Fibroblast of skin of left quadriceps (primary cell): ENCODE results near the gene DIPK1B.
"Not testable (repeated sequence)": the region's sequence is repeated elsewhere in the genome, so short reads cannot be mapped to it uniquely, and the experiment has no call there.

ENCODE experiments used
- DNase-seq, 2 experiments: peaks; one replicate each; pipeline ENCODE4 v3.0.0-alpha.2; 2013; ENCODE audit warnings: low read depth in 2 of 2

DIPK1B gene

DNA sequence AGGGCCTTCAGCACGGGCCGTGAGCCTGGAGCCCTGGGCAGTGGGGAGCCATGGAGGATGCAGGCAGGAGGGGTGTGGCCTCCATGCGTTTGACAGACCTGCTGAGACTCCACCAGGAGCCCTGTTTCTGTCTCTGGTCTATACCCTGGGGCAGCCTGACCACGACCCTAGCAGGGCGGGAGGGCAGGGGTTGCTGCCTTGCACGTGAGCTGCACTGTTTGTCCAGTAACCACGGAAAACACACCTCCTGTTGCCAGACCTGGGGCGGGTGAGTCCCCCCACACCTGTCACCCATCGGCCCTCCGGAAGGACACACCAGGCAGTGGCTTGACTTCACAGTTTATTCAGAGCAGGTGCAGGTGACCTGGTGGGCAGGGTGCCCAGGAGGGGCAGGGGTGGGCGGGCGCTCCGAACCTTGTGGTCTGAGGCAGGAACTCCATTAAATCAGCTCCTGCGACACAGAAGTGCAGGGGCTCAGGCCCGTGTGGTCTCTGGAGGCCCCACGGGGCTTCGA, 41.7 kb downstream of the DIPK1B start:
- DNase-seq: no peak

DNA sequence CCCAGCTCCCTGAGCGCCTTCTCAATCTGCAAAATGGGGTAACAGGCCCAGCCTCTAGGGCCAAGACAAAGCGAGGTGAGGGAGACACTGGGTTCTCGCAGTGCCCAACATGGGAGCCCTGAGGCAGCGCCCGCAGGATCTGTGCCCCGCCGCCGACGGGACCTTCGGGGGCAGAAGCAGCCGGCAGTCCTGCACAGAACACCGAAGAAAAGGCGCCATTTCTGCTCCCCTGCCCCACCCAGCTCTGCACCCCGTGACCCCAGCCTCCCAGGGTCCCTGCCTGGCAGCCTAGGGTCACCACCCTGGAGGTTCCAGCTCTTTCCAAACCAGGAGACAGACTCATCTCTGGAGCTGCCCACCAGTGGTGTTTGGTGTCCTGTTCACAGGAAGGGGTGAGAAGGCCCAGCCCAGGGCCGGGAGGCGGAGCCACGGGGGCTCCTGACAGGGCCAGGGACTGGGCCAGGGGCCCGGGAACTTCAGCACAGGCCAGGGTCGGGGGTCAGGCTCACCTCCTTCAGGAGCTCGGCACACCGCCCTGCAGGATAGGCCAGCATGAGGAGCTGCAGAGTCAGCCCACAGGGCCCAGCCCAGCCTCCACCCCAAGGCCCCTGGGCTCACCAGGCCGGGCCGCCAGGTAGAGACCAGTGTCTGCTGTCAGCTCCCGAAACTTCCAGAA, 42.4 kb downstream of the DIPK1B start:
- DNase-seq: no peak

DNA sequence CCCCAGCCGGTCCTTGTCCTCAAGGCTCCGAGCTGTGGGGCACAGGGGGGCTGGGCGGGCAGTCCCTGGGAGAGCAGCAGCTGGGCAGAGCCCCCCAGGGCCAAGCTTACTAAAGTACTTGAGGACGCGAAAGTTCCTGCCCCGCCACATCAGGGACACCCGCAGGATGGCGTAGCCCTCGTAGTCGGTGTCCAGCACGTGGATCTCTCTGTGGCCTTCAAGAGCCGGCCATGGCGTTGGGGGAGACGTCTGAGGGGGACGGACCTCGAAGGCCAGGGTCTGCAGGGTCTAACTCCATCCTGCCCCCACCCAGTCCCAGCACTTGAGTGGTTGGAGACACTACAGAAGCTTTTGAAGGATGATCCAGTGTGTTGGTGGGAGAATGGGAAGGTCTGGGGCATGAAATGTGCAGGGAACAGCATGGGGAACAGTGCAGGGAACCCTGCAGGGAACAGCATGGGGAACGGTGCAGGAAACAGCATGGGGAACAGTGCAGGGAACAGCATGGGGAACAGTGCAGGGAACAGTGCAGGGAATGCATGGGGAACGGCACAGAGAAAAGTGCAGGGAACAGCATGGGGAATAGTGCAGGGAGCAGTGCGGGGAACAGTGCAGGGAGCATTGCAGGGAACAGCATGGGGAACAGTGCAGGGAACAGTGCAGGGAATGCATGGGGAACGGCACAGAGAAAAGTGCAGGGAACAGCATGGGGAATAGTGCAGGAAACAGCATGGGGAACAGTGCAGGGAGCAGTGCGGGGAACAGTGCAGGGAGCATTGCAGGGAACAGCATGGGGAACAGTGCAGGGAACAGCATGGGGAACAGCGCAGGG, 43.1 kb downstream of the DIPK1B start:
- DNase-seq: not testable (repeated sequence)

DNA sequence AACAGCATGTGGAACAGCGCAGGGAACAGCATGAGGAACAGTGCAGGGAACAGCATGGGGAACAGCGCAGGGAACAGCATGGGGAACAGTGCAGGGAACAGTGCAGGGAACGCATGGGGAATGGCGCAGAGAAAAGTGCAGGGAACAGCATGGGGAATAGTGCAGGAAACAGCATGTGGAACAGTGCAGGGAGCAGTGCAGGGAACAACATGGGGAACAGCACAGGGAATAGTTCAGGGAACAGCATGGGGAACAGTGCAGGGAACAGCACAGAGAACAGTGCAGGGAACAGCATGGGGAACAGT, 43.7 kb downstream of the DIPK1B start:
- no peak for DNase-seq

DNA sequence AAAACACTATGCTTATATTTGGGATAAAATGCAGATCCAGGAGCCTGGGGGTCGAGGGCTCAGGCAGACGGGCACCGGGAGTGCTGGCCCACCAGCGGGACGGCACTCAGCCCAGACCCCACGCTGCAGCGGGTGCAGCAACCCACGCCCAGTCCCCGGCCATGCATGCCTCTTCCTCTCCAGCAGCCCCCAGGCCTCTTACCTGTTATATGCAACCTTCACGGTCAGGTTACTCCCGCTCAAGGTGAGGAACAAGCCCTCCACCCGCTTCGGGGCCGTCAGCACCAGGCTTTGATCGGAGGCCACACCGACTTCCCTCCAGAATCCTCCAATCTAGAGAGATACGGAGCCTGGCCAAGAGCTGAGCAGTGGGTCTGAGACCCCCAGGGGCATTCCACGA, 44.5 kb downstream of the DIPK1B start:
- DNase-seq: no peak

DNA sequence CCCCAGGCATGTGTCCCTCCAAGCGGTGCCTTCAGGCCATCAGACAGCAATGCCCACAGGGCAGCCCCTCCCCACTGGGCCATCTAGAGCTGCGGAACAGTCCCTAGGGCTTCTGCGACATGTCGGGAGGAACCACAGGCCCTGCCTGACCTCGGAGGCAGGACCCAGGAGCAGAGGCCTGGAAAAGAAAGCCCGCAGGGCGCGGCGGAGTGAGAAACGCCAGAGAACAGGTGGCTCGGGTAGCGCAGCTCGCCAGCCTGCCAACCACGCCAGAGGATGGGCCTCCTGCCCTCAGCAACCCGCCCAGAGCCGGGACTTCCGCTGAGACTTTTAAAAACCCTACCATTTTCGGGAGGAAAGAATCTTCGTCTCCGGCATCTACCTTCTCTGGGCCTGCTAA, 45.0 kb downstream of the DIPK1B start:
- DNase-seq: no peak

DNA sequence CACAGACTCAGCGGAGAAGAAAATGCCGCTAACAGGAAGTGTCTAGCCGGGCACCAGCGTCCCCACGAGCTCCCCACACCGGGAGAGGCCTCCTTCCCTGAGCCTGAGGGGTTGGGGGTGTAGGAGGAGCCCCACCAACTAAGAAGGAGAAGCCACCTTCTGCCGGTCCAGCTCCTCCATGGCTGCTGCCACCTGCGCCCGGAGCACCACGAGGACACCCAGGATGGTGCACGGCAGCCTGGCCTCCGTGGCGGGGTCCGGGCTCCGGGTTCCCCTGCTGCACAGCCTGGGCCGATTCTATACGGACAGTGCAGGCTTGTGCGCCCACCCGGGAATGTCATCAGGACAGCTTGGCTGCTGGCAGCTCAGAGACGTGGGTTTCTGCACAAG, 45.4 kb downstream of the DIPK1B start:
- DNase-seq: no peak

DNA sequence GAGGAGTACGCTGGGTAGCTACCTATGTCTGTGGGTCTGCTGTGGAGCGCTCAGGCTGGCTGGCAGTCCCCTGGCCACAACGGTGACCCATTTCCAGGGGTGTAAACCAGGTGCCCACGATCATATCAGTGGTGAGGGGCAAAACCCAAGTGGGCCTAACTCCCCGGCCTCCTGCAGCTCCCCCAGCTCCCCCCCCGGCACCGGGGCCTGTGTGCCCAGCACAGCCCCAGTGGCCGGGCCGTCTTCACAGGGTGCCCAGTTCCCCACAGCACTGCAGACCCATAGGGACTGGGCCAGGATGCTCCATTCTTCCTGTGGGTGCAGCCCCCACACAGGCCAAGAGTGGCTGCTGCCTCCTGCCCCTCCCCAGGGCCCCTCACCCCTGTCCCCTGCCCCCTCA, 46.6 kb downstream of the DIPK1B start:
- DNase-seq: no peak

DNA sequence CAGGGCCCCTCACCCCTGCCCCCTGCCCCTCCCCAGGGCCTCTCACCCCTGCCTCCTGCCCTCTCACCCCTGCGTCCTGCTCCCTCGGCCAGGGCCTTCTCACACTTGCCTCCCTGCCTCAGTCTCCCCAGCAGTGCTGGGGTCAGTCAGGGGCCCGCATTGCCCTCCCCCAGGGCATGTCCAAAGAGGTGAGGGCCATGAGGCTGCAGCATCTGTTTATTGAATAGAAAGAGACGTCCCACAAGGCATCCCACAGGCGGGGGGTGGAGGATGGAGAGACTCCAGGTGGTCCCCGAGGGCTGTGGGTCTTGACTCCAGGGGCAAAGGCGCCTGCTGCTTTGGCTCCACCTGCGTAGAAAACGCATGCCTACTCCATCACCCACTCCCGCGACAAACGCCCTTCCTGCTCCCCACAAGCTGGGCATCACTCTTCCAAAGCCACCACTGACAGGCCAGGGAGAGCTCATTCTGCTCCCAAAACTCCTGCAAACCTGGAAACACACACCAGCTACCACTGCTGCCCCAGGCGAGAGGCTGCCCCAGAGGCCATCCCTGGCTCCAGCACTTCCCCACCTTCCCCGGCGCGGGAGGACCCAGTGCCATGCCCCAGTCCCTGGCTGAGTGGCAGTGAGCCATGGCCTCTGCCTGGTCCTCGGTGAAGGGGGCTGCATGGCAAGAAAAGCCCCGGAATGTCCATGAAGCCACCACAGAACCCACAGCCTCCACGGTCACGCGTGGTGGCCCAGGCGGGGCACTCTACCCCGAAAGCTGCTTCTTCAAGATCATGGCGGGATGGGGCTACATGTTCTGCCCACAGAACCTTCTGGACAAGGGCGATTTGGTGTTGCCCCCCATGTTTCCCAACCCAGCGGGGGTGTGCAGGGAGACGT, 47.3 kb downstream of the DIPK1B start:
- no peak for DNase-seq

DNA sequence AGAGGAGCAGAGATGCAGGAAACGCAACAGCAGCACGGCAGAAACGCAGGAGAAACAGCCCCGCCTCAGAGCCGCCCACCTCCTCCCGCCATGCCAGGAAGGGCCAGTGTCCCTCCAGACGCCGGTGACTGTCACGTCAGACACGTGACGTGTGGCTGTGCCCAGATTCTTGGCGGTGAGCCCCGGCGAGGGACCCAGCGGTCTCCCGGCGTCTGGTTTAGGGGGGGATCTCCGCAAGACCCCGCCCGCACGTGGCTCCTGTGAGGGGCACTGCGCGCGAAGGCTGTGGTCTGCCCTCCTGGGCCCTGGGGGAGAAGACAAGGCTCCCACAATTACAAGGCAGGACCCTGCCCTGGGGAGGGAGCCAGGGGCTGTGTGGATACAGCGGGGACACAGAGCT, 48.1 kb downstream of the DIPK1B start:
- no peak for DNase-seq

DNA sequence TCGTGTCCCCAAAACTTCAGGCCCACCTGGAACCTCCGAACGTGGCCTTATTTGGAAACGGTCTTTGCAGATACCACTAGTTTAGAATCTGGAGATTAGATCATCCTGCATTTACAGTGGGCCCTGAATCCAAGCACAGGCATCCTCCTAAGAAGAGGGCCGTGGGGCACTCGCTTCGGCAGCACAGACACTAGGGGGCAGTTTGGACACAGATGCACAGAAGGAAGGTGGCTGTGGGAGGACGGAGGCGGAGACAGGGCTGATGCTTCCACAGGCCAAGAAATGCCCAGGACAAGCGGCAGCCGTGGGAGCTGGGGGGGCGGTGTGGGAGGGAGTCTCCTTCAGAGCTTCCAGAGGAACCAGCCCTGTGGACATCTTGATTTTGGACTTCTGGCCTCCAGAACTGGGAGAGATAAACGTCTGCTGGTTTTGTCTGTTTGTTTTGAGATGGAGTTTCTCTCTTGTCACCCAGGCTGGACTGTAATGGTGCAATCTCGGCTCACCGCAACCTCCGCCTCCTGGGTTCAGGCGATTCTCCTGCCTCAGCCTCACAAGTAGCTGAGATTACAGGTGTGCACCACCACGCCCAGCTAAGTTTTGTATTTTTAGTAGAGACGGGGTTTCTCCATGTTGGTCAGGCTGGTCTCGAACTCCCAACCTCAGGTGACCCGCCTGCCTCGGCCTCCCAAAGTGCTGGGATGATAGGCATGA, 48.6 kb downstream of the DIPK1B start:
- peak; percentile 10 to 11 for DNase-seq

DNA sequence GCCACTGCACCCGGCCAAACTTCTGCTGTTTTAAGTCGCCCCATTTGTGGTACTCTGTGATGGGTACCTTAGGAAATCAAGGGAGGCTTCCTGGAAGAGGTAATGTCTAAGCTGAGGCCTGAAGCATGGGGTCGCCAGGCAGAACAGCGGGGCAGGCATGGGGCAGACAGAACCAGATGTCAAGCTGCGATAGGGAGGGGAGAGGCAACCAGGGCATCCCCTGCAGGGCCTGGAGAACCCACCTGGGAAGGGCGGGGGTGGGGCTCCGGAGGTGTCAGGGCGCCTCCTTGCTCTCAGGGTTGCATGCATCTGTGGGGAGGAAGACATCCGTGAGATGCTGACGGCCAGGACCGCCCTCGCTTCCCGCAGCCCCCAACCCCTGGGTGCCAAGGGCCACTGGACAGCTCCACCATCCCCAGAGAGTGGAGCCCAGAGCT, 49.2 kb downstream of the DIPK1B start:
- DNase-seq: no peak

DNA sequence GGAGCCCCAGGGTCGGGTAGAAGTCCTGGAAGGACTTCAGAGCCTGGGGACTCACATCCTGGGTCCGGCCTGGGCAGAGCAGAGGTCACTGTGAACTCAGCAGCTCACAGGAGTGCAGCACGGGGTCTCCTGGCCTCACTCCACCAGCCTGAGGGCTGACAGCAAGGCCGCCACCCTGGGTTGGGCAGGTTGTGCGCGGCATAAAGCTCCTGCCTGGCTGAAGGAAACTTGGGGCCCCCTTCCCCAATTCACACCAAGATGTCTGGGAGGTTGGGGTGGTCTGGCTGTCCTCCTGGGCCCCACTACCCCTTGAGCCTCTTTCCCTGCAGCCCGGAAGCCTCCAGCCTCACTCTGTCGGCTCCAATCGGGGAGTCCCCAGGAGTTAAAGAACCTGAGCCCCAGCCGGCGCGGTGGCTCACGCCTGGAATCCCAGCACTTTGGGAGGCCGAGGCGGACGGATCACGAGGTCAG, 49.9 kb downstream of the DIPK1B start:
- no peak for DNase-seq

DNA sequence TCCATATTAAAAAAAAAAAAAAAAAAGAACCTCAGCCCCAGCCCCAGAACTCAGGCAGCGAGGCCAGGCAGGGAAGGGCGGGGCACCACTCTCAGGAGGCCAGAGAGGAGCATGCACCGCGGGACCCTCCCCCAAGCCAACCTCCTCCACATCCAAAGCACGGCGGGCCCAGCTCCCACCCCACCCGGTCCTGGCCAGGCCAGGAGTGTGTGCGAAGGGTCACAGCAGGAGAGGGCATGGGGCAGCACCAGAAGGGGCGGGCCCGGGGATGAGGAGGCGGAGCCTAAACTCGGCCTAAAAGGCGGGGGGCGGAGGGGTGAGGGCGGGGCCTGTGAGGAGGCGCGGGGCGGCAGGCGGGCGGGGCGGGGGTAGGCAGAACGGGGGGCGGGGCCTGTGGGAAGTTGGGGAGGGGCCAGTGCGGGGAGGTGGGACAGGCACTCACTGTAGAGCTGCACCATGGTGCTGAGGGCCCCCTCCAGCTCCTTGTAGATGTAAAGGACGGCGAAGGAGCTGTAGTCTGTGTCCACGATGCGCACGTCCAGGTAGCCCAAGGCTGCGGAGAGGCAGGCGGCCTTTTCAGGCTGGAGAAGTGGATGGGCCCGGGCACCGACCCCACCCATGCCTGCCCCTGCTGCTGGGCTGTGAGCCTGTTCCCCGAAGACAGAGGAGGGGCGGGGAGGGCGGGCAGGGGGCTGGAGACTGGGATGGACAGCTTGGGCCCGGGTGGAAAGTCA, 50.7 kb downstream of the DIPK1B start:
- DNase-seq: no peak

DNA sequence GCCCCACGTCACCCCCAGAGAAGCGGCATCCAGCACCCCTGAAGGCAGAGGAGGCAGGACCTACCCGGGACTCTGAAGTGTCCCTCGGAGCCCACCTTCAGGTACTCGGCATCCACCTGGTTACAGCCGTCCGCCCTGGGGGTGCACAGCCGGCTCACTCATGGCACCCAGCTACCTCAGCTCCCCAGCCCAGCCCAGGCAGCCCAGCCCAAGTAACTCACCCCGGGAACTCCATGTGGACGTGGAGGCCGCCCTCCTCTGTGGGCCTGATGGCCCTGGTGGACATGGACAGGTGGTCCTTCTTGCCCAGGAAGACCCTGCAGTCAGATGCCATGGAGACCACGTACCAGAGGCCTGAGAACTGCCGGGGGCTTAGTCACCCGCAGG, 51.3 kb downstream of the DIPK1B start:
- DNase-seq: no peak

DNA sequence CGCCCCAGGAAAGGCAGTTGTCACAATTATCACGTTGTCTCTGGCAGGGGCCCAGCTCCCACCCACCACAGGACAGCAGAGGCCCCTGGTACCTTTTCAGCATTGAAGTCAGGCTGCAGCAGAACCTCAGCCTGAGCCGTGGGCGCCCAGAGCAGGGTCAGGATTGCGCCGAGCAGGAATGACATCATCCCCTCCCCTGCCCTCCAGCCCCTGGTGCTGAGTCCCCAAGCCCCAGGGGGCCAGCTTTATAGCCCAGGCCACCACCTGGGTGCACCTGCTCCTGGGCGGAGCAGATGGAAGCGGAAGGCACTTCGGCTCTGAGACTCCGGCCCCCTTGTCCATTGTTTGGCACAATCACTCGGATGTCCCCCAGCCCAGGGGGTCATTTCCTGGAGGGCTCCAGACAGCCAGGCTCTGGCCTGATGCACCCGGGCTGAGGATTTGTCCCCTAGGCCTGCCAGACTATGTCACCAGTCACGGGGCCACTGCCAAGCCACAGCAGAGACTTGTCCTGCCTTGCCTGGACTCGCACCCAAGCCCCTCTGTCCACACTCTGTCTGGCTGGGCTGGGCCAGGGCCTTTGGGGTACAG, 52.0 kb downstream of the DIPK1B start, which contains the start of gene LCN15:
TSS of gene LCN15 (minus strand) at position 218 of the 591 bp plus-strand sequence. CDS start at position 188, 30 bp downstream.
- no peak for DNase-seq

DNA sequence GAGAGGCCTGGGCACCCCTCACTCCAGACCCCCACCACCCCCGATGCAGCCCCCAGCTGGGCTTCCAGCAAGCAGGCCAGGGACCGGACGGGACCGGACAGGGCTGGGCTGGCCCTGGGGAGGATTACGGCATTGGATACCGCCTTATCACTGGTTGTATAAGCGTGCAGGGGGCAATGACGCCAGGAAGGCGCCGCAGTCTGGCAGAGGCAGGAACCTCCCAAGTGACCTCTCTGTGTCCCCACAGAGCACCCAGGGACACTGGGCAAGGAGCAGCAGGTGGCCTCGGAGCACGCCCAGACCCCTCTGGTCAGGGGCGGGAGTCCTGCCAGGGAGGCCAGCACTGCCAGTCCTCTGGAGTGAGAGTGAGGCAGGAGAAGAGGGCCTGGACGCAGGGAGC, 52.7 kb downstream of the DIPK1B start:
- no peak for DNase-seq

DNA sequence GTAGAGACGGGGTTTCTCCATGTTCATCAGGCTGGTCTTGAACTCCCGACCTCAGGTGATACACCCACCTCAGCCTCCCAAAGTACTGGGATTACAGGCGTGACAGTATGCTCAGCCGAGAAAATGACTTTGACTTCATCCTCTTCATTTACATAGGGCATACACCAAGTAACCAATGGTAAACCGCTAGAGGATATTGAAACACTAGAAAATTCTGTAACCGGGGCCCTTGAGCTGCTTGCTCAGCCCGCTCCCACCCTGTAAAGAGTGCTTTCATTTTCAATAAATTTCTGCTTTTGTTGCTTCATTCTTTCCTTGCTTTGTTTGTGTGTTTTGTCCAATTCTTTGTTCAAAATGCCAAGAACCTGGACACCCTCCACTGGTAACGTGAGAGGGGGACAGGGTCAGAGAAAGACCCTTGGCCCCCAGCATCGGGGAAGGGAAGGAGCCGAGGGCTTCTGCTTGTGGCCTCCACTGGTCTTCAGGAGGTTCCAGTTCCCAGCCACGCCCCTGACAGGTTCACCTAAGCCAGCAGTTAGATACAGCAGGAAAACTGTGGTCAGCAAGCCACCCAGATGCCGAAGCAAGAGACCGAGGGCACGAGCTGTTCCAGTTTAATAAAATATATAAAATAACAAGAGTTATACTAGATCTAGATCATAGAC, 53.5 kb downstream of the DIPK1B start:
- DNase-seq: not testable (repeated sequence)

DNA sequence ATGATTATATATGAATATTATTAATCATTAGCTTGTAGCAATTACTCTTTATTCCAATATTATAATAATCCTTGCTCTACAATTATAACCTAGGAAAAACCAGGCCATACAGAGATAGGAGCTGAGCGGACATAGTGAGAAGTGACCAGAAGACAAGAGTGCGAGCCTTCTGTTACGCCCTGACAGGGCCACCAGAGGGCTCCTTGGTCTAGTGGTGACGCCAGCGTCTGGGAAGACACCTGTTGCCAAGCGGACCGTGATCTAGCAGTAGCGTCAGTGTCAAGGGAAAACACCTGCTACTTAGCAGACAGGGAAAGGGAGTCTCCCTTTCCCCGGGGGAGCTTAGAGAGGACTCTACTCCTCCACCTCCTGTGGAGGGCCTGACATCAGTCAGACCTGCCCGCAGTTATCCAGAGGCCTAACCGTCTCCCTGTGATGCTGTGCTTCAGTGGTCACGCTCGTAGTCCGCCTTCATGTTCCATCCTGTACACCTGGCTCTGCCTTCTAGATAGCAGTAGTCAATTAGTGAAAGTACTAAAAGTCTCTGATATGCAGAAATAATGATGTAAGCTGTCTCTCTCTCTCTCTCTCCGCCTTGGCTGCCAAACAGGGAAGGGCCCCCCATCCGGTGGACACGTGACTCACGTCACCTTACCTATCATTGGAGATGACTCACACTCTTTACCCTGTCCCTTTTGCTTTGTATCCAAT, 54.2 kb downstream of the DIPK1B start:
- not testable (repeated sequence) for DNase-seq
